NCI-H1092 (cell line): ENCODE results near the gene CA10.

Source experiments
- DNase-seq: peaks from one replicate; lab custom pipeline; 2025; lab: John Stamatoyannopoulos, UW

The CA10 gene

DNA sequence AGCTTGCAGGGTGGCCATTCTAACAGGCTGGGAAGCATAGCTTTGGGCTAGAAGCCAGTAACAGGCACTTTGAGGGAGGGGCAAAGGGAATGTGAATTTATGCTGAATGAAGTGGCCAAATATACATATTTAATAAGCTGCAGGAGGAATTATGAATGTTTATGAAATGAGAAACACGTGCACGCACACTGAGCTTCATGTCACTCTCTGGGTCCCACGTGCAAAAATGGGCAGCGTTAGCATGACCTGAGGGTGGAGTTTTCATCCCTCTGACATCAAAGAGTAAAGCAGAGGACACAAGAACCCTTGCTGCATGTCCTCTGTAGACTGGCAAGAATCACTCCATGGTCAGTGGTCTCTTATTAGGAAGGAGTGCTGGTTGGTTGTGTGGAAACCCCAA, 561.2 kb downstream of the CA10 start:
- no peak for DNase-seq

DNA sequence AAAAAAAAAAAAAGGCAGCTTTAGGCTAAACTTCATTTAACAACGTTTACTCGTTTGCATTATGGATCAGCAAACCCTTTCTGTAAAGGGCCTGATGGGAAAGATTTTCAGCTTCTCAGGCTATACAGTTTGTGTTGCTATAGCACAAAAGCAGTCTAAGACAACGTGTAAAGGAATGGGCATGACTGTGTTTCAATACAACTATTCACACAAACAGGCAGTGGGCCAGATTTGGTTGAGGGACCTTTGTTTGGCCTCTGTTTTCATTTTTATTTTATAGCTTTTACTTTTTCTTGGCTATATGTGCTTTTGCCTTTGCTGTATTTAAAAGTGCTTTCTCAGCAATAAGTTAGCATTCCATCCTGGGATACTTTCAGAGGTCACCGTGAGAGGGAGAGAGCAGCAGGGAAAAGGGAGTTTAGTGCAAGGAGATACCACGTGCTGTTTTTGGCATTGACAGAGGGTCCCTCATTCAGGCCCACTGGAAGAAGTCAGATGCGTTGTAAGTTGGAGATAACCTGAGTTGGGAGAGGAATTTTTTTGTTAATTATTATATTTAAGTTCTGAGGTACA, 562.6 kb downstream of the CA10 start:
- no peak for DNase-seq

DNA sequence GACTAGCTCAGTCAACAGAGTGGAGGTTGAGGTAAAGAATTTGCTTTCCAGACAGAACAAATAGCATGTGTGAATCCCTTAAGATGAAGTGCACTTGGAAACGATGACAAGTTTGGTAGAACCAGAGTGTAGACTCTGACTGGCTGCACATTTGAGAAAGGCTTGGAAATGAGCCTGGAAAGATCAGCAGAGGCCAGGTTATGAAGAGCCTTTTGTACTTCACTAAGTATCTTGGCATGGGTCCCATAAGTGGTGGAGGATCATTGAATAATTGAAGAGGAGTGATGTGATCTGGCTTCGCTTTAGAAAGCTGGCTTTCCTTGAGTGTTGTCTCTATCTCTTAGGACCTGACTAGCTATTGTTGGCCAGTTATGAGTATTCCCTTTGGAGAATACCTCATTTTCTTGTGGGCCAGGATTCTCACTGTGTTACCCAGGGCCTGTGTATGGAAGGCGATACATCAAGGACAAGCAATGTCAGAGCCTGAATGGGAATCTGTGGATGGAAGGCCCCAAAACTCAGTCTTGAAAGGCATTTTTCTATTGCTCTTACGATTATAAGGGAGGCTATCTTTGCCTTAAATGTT, 568.4 kb downstream of the CA10 start:
- peak; percentile 21 for DNase-seq

DNA sequence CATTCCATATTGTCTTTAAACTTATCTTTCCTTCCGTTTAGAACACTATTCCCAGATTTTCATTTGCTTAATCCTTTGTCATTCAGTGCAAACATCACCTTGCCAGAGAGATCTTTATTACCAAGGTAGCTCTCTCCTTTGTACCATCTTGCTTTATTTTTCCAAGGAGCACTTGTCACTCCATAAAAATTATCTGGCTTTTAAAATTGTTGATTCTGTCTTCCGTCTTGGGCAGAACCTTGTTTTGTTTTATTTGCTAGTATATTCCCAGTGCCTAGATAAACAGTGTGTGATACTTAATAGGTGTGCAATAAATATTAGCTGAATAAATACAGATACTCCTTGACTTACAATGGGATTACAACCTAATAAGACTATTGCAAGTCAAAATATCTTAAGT, 570.5 kb downstream of the CA10 start:
- DNase-seq: no peak

DNA sequence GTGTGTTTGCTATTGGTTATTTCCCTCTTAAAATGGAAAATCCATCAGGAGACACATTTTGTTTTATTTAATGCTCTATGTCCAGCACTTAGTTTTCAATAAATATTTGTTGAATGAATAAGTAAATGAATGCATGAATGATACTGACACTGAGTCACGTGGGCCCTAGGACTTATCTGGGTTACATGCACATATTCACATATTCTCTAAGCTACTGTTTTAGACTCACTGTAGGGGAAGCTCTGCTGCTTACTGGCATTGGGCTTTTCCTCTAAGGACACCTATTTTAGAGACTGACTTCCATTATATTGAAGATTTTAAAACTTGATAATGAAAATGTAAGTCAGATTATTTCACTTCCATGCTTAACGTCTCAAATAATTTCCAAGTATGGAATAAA, 571.0 kb downstream of the CA10 start:
- no peak for DNase-seq

DNA sequence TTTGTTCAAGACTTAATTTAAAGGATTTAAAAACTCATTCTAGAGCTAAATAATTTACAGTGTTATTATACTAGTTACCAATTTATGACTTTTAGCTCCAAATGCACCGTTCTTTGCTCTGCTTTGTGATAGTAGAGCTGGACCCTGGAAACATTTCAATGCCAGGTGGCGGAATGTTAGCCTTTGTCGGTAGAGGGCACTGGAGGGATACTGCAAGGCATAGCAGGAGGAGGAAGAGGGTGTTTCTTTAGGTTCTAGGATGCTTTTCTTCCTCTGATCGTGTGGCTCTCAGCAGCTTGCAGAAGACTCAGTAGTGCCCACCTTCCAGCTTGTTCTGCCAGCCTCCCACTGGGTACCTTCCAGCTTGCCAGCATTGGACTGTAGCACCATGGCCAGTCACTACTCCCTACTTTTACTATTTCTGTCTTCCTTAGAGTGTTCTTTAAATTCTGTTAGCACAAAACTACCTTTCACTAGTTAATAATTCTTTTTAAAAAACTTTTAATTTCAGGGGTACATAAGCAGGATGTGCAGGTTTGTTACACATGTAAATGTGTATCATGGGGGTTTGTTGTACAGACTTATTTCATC, 572.9 kb downstream of the CA10 start:
- DNase-seq: no peak

DNA sequence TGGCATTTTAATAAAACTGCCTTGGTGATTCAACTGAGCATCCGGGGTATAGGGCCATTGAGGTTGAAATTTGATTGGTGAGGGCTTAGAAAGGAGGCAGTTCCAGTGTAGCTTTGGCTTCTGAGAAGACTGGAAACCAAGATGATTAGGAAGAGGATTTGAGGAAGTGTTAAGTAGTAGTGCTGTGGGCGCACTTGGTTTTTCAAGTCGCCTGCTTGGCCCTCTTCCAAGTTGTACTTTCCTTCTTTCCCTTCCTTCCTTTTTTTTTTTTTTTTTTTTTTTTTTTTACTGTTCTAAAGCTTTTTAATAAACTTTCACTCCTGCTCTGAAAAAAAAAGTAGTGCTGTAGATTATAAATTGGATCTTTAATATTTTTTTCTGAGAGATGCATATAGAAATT, 577.6 kb downstream of the CA10 start:
- DNase-seq: no peak
